Measurements from ENCODE around the gene PTPRT. TPM values are rescaled to one million over a fixed set of nuclear protein-coding genes. Genes with fewer than 3 reads are reported as not detected.

PTPRT gene
- total RNA-seq, 2 donors from 2014 or later: 0.11 to 0.35 TPM

DNA sequence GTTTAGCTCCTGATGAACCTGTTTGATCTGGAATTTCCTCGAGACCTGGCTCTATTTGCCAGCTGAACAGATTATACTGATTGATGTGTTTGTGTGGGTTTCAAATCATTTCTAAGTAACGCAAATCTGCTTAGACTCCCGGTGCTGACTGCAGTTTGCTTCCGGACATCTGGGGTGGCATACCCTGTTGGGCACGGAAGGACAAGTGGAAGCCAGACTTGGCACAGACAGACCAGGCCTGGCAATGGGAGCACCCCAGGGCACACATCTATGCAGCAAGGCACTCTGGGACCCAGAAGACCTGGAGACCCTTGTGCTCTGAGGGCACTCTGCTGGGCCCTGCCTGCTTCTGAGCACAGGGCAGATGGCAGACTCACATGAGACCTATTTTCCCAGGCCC lies 1137.8 kb downstream of the PTPRT start:
- no peak for DNase-seq (ENCODE audit: low spot score)

DNA sequence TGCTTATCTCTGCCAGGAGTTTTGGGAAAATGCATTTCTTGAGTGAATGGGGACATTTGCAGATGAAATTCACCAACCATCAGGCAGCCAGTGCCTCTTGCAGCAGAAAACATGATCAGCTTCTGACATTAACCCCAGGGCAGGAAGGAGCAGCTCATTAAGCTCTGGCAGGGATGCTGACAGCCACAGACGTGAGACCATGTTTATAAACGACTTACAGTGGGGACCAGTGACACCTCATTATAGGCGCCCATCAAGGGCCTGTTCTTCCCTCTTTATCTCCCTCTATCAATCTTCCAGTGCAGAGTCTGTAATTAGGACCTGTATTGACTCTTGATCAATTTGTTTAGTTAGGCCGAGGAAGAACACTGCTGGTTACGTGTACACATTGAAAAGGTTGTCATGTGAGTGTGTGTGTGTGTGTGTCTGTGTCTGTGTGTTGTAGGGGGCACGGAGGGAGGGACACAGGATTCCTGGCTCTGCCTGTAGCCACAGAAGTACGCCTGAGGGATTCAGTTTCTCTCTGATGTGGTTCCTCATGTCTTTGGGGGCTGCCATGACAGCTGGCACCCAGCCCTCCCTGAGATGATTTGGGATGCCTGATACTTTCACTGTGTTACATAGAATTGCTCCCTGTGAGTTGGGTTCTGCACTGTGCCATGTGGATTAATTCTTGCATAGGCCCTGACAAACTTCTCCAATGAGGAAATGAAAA lies 1143.2 kb downstream of the PTPRT start:
- no peak for DNase-seq (ENCODE audit: low spot score)
- Histone ChIP-seq H3K27me3 (no peaks in the 10 kb centered on the region), H3K9me3 (no peaks in the 10 kb centered on the region), H3K36me3 (no peaks in the 10 kb centered on the region), H3K4me3 (no peak overlapping the region), H3K27ac (no peak overlapping the region), H3K4me1 (no peaks in the 10 kb centered on the region)
- TF ChIP-seq, protein P1, sequence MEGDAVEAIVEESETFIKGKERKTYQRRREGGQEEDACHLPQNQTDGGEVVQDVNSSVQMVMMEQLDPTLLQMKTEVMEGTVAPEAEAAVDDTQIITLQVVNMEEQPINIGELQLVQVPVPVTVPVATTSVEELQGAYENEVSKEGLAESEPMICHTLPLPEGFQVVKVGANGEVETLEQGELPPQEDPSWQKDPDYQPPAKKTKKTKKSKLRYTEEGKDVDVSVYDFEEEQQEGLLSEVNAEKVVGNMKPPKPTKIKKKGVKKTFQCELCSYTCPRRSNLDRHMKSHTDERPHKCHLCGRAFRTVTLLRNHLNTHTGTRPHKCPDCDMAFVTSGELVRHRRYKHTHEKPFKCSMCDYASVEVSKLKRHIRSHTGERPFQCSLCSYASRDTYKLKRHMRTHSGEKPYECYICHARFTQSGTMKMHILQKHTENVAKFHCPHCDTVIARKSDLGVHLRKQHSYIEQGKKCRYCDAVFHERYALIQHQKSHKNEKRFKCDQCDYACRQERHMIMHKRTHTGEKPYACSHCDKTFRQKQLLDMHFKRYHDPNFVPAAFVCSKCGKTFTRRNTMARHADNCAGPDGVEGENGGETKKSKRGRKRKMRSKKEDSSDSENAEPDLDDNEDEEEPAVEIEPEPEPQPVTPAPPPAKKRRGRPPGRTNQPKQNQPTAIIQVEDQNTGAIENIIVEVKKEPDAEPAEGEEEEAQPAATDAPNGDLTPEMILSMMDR (IDR thresholded peaks at IDR 0.05): no peak

More for the DNA sequence above, 1137.8 kb downstream of the PTPRT start:
- TF ChIP-seq, protein P1 (IDR thresholded peaks at IDR 0.05): no peak
- Histone ChIP-seq H3K9me3 (no peaks in the 10 kb centered on the region), H3K36me3 (no peaks in the 10 kb centered on the region), H3K27me3 (no peaks in the 10 kb centered on the region), H3K4me1 (no peaks in the 10 kb centered on the region), H3K27ac (no peak overlapping the region), H3K4me3 (no peak overlapping the region)

DNA sequence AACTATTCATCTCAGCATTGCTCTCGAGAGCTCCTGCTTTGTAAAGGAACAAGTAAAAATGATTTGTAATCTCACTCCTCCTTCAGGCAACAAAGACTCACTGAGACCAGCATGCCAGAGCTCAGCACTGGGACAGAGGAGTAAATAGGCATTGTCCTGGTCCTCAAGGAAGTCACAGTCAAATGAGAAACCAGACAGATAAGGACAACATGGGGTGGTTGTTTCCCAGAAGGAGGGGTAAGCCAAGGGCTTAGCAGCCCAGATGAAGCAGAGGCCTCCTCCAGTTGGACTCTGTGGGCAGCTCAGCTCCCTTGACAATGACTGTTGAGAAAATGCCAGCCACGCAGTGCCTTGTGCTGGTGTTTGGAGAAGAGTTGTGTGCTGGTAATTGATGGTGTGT lies 1145.8 kb downstream of the PTPRT start:
- Histone ChIP-seq H3K27ac (no peak overlapping the region), H3K9me3 (no peaks in the 10 kb centered on the region), H3K4me1 (no peaks in the 10 kb centered on the region), H3K4me3 (no peak overlapping the region), H3K27me3 (no peaks in the 10 kb centered on the region), H3K36me3 (no peaks in the 10 kb centered on the region)
- no peak for DNase-seq (ENCODE audit: low spot score)
- TF ChIP-seq, protein P1 (IDR thresholded peaks at IDR 0.05): no peak

DNA sequence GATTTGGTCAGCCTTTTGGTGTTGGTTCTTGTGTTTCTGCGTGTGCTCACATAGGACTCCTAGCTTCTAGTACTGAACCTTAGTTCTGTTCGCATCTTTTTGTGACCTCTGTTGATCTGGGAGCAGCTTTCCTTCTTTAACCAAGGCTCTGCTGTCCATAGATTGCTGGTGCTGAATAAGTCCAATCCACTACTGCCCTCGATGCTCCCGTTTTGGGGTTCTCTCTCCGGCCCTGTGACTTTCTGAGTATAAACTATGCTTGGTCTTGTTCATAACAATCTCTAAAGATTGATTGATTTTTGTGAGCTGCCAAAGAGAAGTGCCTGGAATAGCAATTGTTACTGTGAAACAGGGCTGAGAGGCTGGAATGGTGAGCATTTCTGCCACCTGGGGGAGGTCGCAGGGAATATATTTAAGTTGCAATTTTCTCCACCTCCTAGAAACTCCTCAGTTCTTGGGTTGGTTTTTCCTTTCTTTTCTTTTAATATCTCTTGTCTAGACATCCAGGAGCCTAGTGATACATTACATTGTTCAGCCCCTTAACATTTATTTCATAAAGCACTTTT lies 1148.6 kb downstream of the PTPRT start:
- TF ChIP-seq, protein P1 (IDR thresholded peaks at IDR 0.05): no peak
- H3K27ac ChIP-seq: no peak overlapping the region
- no peaks in the 10 kb centered on the region for H3K36me3 ChIP-seq
- no peak overlapping the region for H3K4me3 ChIP-seq
- no peaks in the 10 kb centered on the region for H3K9me3 ChIP-seq
- H3K4me1 ChIP-seq: no peaks in the 10 kb centered on the region
- no peaks in the 10 kb centered on the region for H3K27me3 ChIP-seq
- no peak for DNase-seq (ENCODE audit: low spot score)

DNA sequence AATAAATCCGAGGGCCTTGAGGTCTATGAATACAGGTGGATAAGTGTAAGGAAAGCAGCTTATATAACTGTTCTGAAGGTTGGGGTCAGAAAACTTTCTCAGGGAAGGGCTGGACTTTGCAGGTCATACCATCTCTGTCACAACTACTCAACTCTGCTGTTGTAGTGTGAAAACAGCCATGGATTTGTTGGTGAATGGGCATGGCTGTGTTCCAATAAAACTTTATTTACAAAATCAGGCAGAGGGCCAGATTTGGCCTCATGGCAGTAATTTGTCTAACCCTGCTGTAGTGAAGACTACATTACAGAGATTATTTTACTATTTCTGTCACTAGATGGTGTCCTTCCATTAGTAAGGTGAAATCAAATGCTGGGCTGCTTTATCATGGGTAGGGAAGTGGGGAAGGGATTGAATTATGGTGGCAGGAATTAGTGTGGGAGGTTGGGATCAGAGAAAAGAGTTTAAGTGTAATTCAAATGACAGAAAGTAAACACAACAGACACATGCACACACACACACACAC lies 1161.9 kb downstream of the PTPRT start:
- Histone ChIP-seq H3K27me3 (no peaks in the 10 kb centered on the region), H3K36me3 (no peaks in the 10 kb centered on the region)
- TF ChIP-seq, protein P1 (IDR thresholded peaks at IDR 0.05): no peak

More for the DNA sequence above, 1161.9 kb downstream of the PTPRT start:
- Histone ChIP-seq H3K4me3 (no peak overlapping the region), H3K4me1 (no peaks in the 10 kb centered on the region), H3K9me3 (no peaks in the 10 kb centered on the region), H3K27ac (no peak overlapping the region)
- no peak for DNase-seq (ENCODE audit: low spot score)
